Keratinocyte (primary cell): ENCODE data around the gene MAGI1. TPM values are rescaled to one million over a fixed set of nuclear protein-coding genes. Genes with fewer than 3 reads are reported as not detected.

Experiments used
- DNase-seq: peaks from one replicate; pipeline ENCODE4 v3.0.0-alpha.2; 2011; ENCODE audit warnings: low read depth, missing footprints, low spot score
- FAIRE-seq: peaks from 2 replicates; lab custom pipeline; 2011; peaks lifted over from hg19 to GRCh38; lab: Jason Lieb, UNC
- H2AFZ ChIP-seq: 2 replicates; pipeline ENCODE4 v1.6.0; 2012; ENCODE audit warnings: low read length, control low read depth, inconsistent platforms; ENCODE audit not compliant: control insufficient read depth
- H3K27ac ChIP-seq: 2 replicates; pipeline ENCODE4 v1.5.1; 2011; ENCODE audit warnings: low read length; ENCODE audit not compliant: control insufficient read depth, insufficient read depth
- H3K27me3 ChIP-seq: 3 replicates; pipeline ENCODE4 v1.6.0; 2011; ENCODE audit warnings: low read length; ENCODE audit not compliant: control insufficient read depth, insufficient read depth; ENCODE audit errors: extremely low read depth
- H3K36me3 ChIP-seq, 2 experiments: 2 replicates in 1 of 2; 3 replicates in 1 of 2; pipeline ENCODE4 v1.5.1; 2011; ENCODE audit warnings: low read length in 2 of 2, mild to moderate bottlenecking in 1 of 2; ENCODE audit not compliant: control insufficient read depth in 2 of 2, insufficient read depth in 2 of 2; ENCODE audit errors: extremely low read depth in 1 of 2
- H3K4me1 ChIP-seq: 3 replicates; pipeline ENCODE4 v1.5.1; 2011; ENCODE audit warnings: low read length; ENCODE audit not compliant: control insufficient read depth, insufficient read depth; ENCODE audit errors: extremely low read depth
- H3K4me2 ChIP-seq: 3 replicates; pipeline ENCODE4 v1.6.0; 2011; ENCODE audit warnings: low read depth, low read length; ENCODE audit not compliant: control insufficient read depth, insufficient read depth; ENCODE audit errors: extremely low read depth
- H3K4me3 ChIP-seq, 3 experiments: fragments of 200-600 bp in 1 of 3; sonication (generic) in 1 of 3; 2 replicates in 2 of 3; 3 replicates in 1 of 3; pipeline ENCODE4 v1.5.1; 2011 to 2016; ENCODE audit warnings: low read length in 3 of 3, mild to moderate bottlenecking in 3 of 3, control low read depth in 2 of 3, inconsistent platforms in 1 of 3, low read depth in 1 of 3, mixed read lengths in 1 of 3, mixed run types in 1 of 3, moderate library complexity in 1 of 3; ENCODE audit not compliant: control insufficient read depth in 2 of 3, insufficient read depth in 2 of 3; ENCODE audit errors: extremely low read depth in 1 of 3
- H3K79me2 ChIP-seq: 2 replicates; pipeline ENCODE4 v1.6.0; 2012; ENCODE audit warnings: low read length; ENCODE audit not compliant: control insufficient read depth, insufficient read depth
- H3K9ac ChIP-seq: 3 replicates; pipeline ENCODE4 v1.6.0; 2011; ENCODE audit warnings: low read length; ENCODE audit not compliant: control insufficient read depth, insufficient read depth; ENCODE audit errors: extremely low read depth
- H3K9me1 ChIP-seq: 3 replicates; pipeline ENCODE4 v1.6.0; 2011; ENCODE audit warnings: low read length; ENCODE audit not compliant: control insufficient read depth, insufficient read depth; ENCODE audit errors: extremely low read depth
- H3K9me3 ChIP-seq: 2 replicates; pipeline ENCODE4 v1.5.1; 2012; ENCODE audit warnings: low read depth, low read length; ENCODE audit not compliant: control insufficient read depth
- H4K20me1 ChIP-seq: 3 replicates; pipeline ENCODE4 v1.6.0; 2011; ENCODE audit warnings: low read length; ENCODE audit not compliant: control insufficient read depth, insufficient read depth; ENCODE audit errors: extremely low read depth
- EZH2 ChIP-seq: IDR thresholded peaks from one replicate; pipeline ENCODE4 v1.6.1; 2012; ENCODE audit warnings: inconsistent platforms, mild to moderate bottlenecking, low read length, moderate library complexity
- dilution Hi-C: fragments of 300-500 bp; cut with MboI; formaldehyde crosslinking; loops from one replicate; pipeline ENCODE4 v1.7.0; 2020; ENCODE audit warnings: low sequenced_read_pairs; ENCODE audit not compliant: extremely low pct_ligation_motif_present
- polyA plus RNA-seq, 5 experiments: library from polyadenylated mRNA; depleted of rRNA in 3 of 5; stranded (reverse) in 3 of 5; stranded (forward) in 1 of 5; unstranded in 1 of 5; fragments of >200 nt; gene quantifications; 1 replicate in 1 of 5; 2 replicates in 3 of 5; 3 replicates in 1 of 5; pipeline versions ENCODE4 v1.2.1 to v1.2.3, GENCODE V29; 2011 to 2012; ENCODE audit warnings: missing spikeins in 2 of 5, low read depth in 1 of 5, low replicate concordance in 1 of 5
- TF ChIP-seq, protein P1 (sequence below), 3 experiments: IDR thresholded peaks in 1 of 3; conservative IDR thresholded peaks in 1 of 3; optimal IDR thresholded peaks in 1 of 3; 2 replicates in 2 of 3; 3 replicates in 1 of 3; pipeline versions ENCODE3 to v1.5.1; 2011; ENCODE audit warnings: low read length in 3 of 3, mild to moderate bottlenecking in 3 of 3, moderate library complexity in 2 of 3, control low read depth in 1 of 3, inconsistent platforms in 1 of 3; ENCODE audit not compliant: insufficient read depth in 2 of 3; ENCODE audit errors: extremely low read depth in 1 of 3

Gene MAGI1
- polyA plus RNA-seq, 1 donor (not counting 4 experiments of a cell fraction or from before 2014, with no cell fraction given): 10.9 TPM

DNA sequence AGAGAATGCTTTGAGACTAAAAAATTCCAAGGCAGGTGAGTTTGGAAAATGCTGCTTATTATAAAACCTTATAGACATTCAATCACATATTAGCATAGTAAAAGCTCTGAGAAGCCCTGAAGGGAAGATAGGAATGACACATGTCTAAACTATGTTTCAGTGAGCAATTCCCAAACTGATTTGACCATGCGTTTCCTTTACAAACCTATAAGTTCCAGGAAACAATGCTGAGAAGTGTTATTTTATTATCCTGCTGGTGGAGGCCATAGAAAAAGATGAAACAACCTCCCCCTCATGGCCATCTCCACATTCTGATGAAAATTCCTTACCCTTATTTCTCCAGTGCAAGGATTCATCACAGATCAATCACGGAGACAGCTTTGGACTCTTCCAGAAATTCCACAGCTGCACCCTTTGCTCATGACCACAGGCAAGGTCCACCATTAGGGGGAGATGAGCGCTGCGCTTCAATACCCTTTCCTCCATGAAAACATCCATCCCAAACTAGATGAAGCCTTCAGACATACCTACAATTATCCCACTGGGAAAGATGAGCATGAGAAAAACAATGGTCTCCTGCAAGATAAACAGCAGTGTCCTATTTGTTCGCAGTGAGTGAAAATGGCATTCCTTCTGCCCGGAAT lies 372.1 kb downstream of the MAGI1 start:
- TF ChIP-seq, protein P1, sequence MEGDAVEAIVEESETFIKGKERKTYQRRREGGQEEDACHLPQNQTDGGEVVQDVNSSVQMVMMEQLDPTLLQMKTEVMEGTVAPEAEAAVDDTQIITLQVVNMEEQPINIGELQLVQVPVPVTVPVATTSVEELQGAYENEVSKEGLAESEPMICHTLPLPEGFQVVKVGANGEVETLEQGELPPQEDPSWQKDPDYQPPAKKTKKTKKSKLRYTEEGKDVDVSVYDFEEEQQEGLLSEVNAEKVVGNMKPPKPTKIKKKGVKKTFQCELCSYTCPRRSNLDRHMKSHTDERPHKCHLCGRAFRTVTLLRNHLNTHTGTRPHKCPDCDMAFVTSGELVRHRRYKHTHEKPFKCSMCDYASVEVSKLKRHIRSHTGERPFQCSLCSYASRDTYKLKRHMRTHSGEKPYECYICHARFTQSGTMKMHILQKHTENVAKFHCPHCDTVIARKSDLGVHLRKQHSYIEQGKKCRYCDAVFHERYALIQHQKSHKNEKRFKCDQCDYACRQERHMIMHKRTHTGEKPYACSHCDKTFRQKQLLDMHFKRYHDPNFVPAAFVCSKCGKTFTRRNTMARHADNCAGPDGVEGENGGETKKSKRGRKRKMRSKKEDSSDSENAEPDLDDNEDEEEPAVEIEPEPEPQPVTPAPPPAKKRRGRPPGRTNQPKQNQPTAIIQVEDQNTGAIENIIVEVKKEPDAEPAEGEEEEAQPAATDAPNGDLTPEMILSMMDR (optimal IDR thresholded peaks at IDR 0.05 in 1 of 3, IDR thresholded peaks at IDR 0.05 in 1 of 3, conservative IDR thresholded peaks at IDR 0.05 in 1 of 3; ENCODE audit: extremely low read depth in 1 of 3, insufficient read depth in 2 of 3, low read length in 3 of 3): peak in 1 of 3 experiments; percentile 18
- no peak for TF ChIP-seq EZH2
- peak overlapping the region; percentile 17 for H3K4me2 ChIP-seq
- dilution Hi-C loops: no loop called here
- H3K27ac ChIP-seq: no peak overlapping the region
- peak; percentile 70 for FAIRE-seq
- no peaks in the 10 kb centered on the region for H3K9me1 ChIP-seq
- H2AFZ ChIP-seq: no peak overlapping the region
- H3K27me3 ChIP-seq: no peaks in the 10 kb centered on the region
- peaks cover 22% of the 10 kb centered on the region for H3K4me1 ChIP-seq
- no peaks in the 10 kb centered on the region for H4K20me1 ChIP-seq
- H3K4me3 ChIP-seq: no peak overlapping the region
- no peaks in the 10 kb centered on the region for H3K36me3 ChIP-seq
- no peaks in the 10 kb centered on the region for H3K79me2 ChIP-seq
- H3K9me3 ChIP-seq: no peaks in the 10 kb centered on the region
- H3K9ac ChIP-seq: no peak overlapping the region
- DNase-seq: no peak

DNA sequence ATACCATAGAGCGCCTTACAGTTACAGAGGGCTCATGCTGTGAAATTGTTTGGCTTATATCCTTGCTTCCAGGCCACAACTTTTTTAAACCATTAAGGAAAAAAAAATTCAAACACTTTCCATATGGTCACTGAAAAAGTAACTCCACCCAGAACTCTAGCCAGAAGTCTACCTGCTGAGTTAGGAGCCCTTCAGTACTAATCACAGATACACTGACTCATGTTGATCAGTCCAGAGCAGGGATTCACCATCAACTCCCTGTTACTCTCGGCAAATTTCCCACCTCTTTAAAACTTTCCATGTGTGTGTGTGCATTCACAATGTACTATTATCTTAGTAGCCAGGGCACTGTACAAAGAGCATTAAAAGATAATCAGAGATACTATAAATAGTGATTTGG lies 372.8 kb downstream of the MAGI1 start:
- Histone ChIP-seq H3K79me2 (no peaks in the 10 kb centered on the region), H4K20me1 (no peaks in the 10 kb centered on the region), H3K27me3 (no peaks in the 10 kb centered on the region), H3K4me2 (peak overlapping the region; percentile 17), H3K4me3 (no peak overlapping the region), H3K36me3 (no peaks in the 10 kb centered on the region), H3K9me3 (no peaks in the 10 kb centered on the region), H3K9ac (no peak overlapping the region), H3K4me1 (peaks cover 22% of the 10 kb centered on the region), H2AFZ (no peak overlapping the region), H3K9me1 (no peaks in the 10 kb centered on the region), H3K27ac (no peak overlapping the region)
- TF ChIP-seq, protein P1 (optimal IDR thresholded peaks at IDR 0.05 in 1 of 3, IDR thresholded peaks at IDR 0.05 in 1 of 3, conservative IDR thresholded peaks at IDR 0.05 in 1 of 3; ENCODE audit: extremely low read depth in 1 of 3, insufficient read depth in 2 of 3, low read length in 3 of 3): no peak
- no peak for TF ChIP-seq EZH2
- FAIRE-seq (no peak), DNase-seq (no peak)
- dilution Hi-C loops: no loop called here
